Smooth muscle cell of the coronary artery (primary cell): ENCODE measurements around the gene USP17L19. TPM values are rescaled to one million over a fixed set of nuclear protein-coding genes. Genes with fewer than 3 reads are reported as not detected.

Experiments
- total RNA-seq: library from RNA; depleted of rRNA; stranded (reverse); fragments of >200 nt; gene quantifications from 2 replicates; pipeline ENCODE4 v1.2.3, GENCODE V29; 2014; ENCODE audit warnings: low replicate concordance

USP17L19 gene
- not detected in 2 replicates for total RNA-seq

GRCh38 chr4:9253078-9253477, at the start of gene USP17L19:
USP17L19 (plus strand) TSS chr4:9253378; CDS start chr4:9253378, 0 bp downstream.

GRCh38 chr4:9210357-9210756, 42.8 kb upstream of the USP17L19 start, which contains the start of gene USP17L10:
USP17L10 (plus strand) TSS chr4:9210657; CDS start chr4:9210657, 0 bp downstream.

GRCh38 chr4:9215105-9215504, 38.1 kb upstream of the USP17L19 start, which contains the start of gene USP17L11:
USP17L11 (plus strand) TSS chr4:9215405; CDS start chr4:9215405, 0 bp downstream.

GRCh38 chr4:9219852-9220251, 33.3 kb upstream of the USP17L19 start, which contains the start of gene USP17L12:
USP17L12 (plus strand) TSS chr4:9220152; CDS start chr4:9220152, 0 bp downstream.

GRCh38 chr4:9224596-9224995, 28.6 kb upstream of the USP17L19 start, which contains the start of gene USP17L13:
USP17L13 (plus strand) TSS chr4:9224896; CDS start chr4:9224896, 0 bp downstream.

GRCh38 chr4:9234085-9234484, 19.1 kb upstream of the USP17L19 start, which contains the start of gene USP17L15:
USP17L15 (plus strand) TSS chr4:9234385; CDS start chr4:9234385, 0 bp downstream.

GRCh38 chr4:9243579-9243978, 9.6 kb upstream of the USP17L19 start, which contains the start of gene USP17L17:
USP17L17 (plus strand) TSS chr4:9243879; CDS start chr4:9243879, 0 bp downstream.

GRCh38 chr4:9247953-9248680, 5.1 kb upstream of the USP17L19 start, which contains the start of gene USP17L18:
USP17L18 (plus strand) TSS chr4:9248630; CDS start chr4:9248630, 0 bp downstream.

GRCh38 chr4:9257824-9258223, 4.6 kb downstream of the USP17L19 start, which contains the start of gene USP17L20:
USP17L20 (plus strand) TSS chr4:9258124; CDS start chr4:9258124, 0 bp downstream.

GRCh38 chr4:9262572-9262971, 9.4 kb downstream of the USP17L19 start, which contains the start of gene USP17L21:
USP17L21 (plus strand) TSS chr4:9262872; CDS start chr4:9262872, 0 bp downstream.

GRCh38 chr4:9267319-9267718, 14.1 kb downstream of the USP17L19 start, which contains the start of gene USP17L22:
USP17L22 (plus strand) TSS chr4:9267619; CDS start chr4:9267619, 0 bp downstream.

Other genes with a start within 250 kb of the USP17L19 start
- gene FAM90A26, start 83.0 kb upstream of the USP17L19 start, total RNA-seq = not detected in 2 replicates
- not detected in 2 replicates for gene USP17L10, start 42.7 kb upstream of the USP17L19 start, total RNA-seq
- not detected in 2 replicates for gene USP17L11, start 38.0 kb upstream of the USP17L19 start, total RNA-seq
- not detected in 2 replicates for gene USP17L12, start 33.2 kb upstream of the USP17L19 start, total RNA-seq
- gene USP17L13, start 28.5 kb upstream of the USP17L19 start, total RNA-seq = not detected in 2 replicates
- gene USP17L15, start 19.0 kb upstream of the USP17L19 start, total RNA-seq = not detected in 2 replicates
- gene USP17L17, start 9.5 kb upstream of the USP17L19 start, total RNA-seq = not detected in 2 replicates
- gene USP17L18, start 4.7 kb upstream of the USP17L19 start, total RNA-seq = not detected in 2 replicates
- not detected in 2 replicates for gene USP17L20, start 4.7 kb downstream of the USP17L19 start, total RNA-seq
- not detected in 2 replicates for gene USP17L21, start 9.5 kb downstream of the USP17L19 start, total RNA-seq
- not detected in 2 replicates for gene USP17L22, start 14.2 kb downstream of the USP17L19 start, total RNA-seq
- gene USP17L24, start 71.8 kb downstream of the USP17L19 start, total RNA-seq = not detected in 2 replicates
- gene USP17L25, start 76.5 kb downstream of the USP17L19 start, total RNA-seq = not detected in 2 replicates
- gene USP17L26, start 81.3 kb downstream of the USP17L19 start, total RNA-seq = not detected in 2 replicates
- not detected in 2 replicates for gene USP17L5, start 86.0 kb downstream of the USP17L19 start, total RNA-seq
- gene USP17L27, start 90.8 kb downstream of the USP17L19 start, total RNA-seq = not detected in 2 replicates
- not detected in 2 replicates for gene USP17L28, start 95.5 kb downstream of the USP17L19 start, total RNA-seq
- gene USP17L29, start 100.3 kb downstream of the USP17L19 start, total RNA-seq = not detected in 2 replicates
- not detected in 2 replicates for gene USP17L30, start 109.8 kb downstream of the USP17L19 start, total RNA-seq
- gene DEFB131A, start 191.0 kb downstream of the USP17L19 start, total RNA-seq = not detected in 2 replicates